Measurements from ENCODE around the gene SLC66A2. TPM values are rescaled to one million over a fixed set of nuclear protein-coding genes. Genes with fewer than 3 reads are reported as not detected.
"Not testable (repeated sequence)": the region's sequence is repeated elsewhere in the genome, so short reads cannot be mapped to it uniquely, and the experiment has no call there.

SLC66A2 gene
- total RNA-seq, 1 experiment from 2014 or later: 28.6 TPM

- Histone ChIP-seq H3K4me3 (ENCODE audit: insufficient read depth, low read depth, low read length) (no peak overlapping the region), H3K27me3 (ENCODE audit: control insufficient read depth, insufficient read depth, low read length) (peaks cover 62% of the 10 kb centered on the region), H3K36me3 (replicated peaks; ENCODE audit: control insufficient read depth, insufficient read depth, low read length) (no peaks in the 10 kb centered on the region)
- DNase-seq: no peak
Measured at GRCh38 chr18:79962311-79962710, 10.9 kb upstream of the SLC66A2 start.

GRCh38 chr18:79961527-79962291, 10.3 kb upstream of the SLC66A2 start:
- no peak overlapping the region for H3K4me3 ChIP-seq (ENCODE audit: insufficient read depth, low read depth, low read length)
- peaks cover 62% of the 10 kb centered on the region for H3K27me3 ChIP-seq (ENCODE audit: control insufficient read depth, insufficient read depth, low read length)
- H3K36me3 ChIP-seq (replicated peaks; ENCODE audit: control insufficient read depth, insufficient read depth, low read length): no peaks in the 10 kb centered on the region
- DNase-seq: no peak

- Histone ChIP-seq H3K36me3 (replicated peaks; ENCODE audit: control insufficient read depth, insufficient read depth, low read length) (no peaks in the 10 kb centered on the region), H3K4me3 (ENCODE audit: insufficient read depth, low read depth, low read length) (no peak overlapping the region), H3K27me3 (ENCODE audit: control insufficient read depth, insufficient read depth, low read length) (peaks cover 68% of the 10 kb centered on the region)
- no peak for DNase-seq
Measured at GRCh38 chr18:79960921-79961526, 9.6 kb upstream of the SLC66A2 start.

GRCh38 chr18:79960161-79960801, 8.8 kb upstream of the SLC66A2 start:
- not testable (repeated sequence) for H3K4me3 ChIP-seq (ENCODE audit: insufficient read depth, low read depth, low read length); DNase-seq; H3K36me3 ChIP-seq (replicated peaks; ENCODE audit: control insufficient read depth, insufficient read depth, low read length)
- peaks cover 74% of the 10 kb centered on the region for H3K27me3 ChIP-seq (ENCODE audit: control insufficient read depth, insufficient read depth, low read length)

- Histone ChIP-seq H3K4me3 (ENCODE audit: insufficient read depth, low read depth, low read length) (no peak overlapping the region), H3K36me3 (replicated peaks; ENCODE audit: control insufficient read depth, insufficient read depth, low read length) (no peaks in the 10 kb centered on the region), H3K27me3 (ENCODE audit: control insufficient read depth, insufficient read depth, low read length) (peaks cover 77% of the 10 kb centered on the region)
- DNase-seq: no peak
Measured at GRCh38 chr18:79958981-79959380, 7.5 kb upstream of the SLC66A2 start.

GRCh38 chr18:79956276-79956675, 4.8 kb upstream of the SLC66A2 start:
- Histone ChIP-seq H3K4me3 (ENCODE audit: insufficient read depth, low read depth, low read length) (no peak overlapping the region), H3K27me3 (ENCODE audit: control insufficient read depth, insufficient read depth, low read length) (peaks cover 73% of the 10 kb centered on the region), H3K36me3 (replicated peaks; ENCODE audit: control insufficient read depth, insufficient read depth, low read length) (no peaks in the 10 kb centered on the region)
- DNase-seq: no peak

- Histone ChIP-seq H3K36me3 (replicated peaks; ENCODE audit: control insufficient read depth, insufficient read depth, low read length) (no peaks in the 10 kb centered on the region), H3K27me3 (ENCODE audit: control insufficient read depth, insufficient read depth, low read length) (peaks cover 71% of the 10 kb centered on the region), H3K4me3 (ENCODE audit: insufficient read depth, low read depth, low read length) (no peak overlapping the region)
- DNase-seq: no peak
Measured at GRCh38 chr18:79955302-79956075, 4.0 kb upstream of the SLC66A2 start.

- Histone ChIP-seq H3K27me3 (ENCODE audit: control insufficient read depth, insufficient read depth, low read length) (peaks cover 72% of the 10 kb centered on the region), H3K4me3 (ENCODE audit: insufficient read depth, low read depth, low read length) (no peak overlapping the region)
Measured at GRCh38 chr18:79954791-79955190, 3.3 kb upstream of the SLC66A2 start.

GRCh38 chr18:79953971-79954651, 2.7 kb upstream of the SLC66A2 start:
- Histone ChIP-seq H3K36me3 (replicated peaks; ENCODE audit: control insufficient read depth, insufficient read depth, low read length) (no peaks in the 10 kb centered on the region), H3K4me3 (ENCODE audit: insufficient read depth, low read depth, low read length) (no peak overlapping the region), H3K27me3 (ENCODE audit: control insufficient read depth, insufficient read depth, low read length) (peaks cover 65% of the 10 kb centered on the region)
- no peak for DNase-seq

More at GRCh38 chr18:79954791-79955190, 3.3 kb upstream of the SLC66A2 start:
- DNase-seq: no peak
- H3K36me3 ChIP-seq (replicated peaks; ENCODE audit: control insufficient read depth, insufficient read depth, low read length): no peaks in the 10 kb centered on the region

- peaks cover 57% of the 10 kb centered on the region for H3K27me3 ChIP-seq (ENCODE audit: control insufficient read depth, insufficient read depth, low read length)
- H3K4me3 ChIP-seq (ENCODE audit: insufficient read depth, low read depth, low read length): peak overlapping the region; percentile 10
- DNase-seq: peak; percentile 84
- no peaks in the 10 kb centered on the region for H3K36me3 ChIP-seq (replicated peaks; ENCODE audit: control insufficient read depth, insufficient read depth, low read length)
Measured at GRCh38 chr18:79952996-79953559, 1.6 kb upstream of the SLC66A2 start.

GRCh38 chr18:79952456-79952995, 1.1 kb upstream of the SLC66A2 start:
- DNase-seq: peak; percentile 57
- Histone ChIP-seq H3K36me3 (replicated peaks; ENCODE audit: control insufficient read depth, insufficient read depth, low read length) (no peaks in the 10 kb centered on the region), H3K4me3 (ENCODE audit: insufficient read depth, low read depth, low read length) (peak overlapping the region; percentile 56), H3K27me3 (ENCODE audit: control insufficient read depth, insufficient read depth, low read length) (peaks cover 57% of the 10 kb centered on the region)

- peak; percentile 87 for DNase-seq
Measured at GRCh38 chr18:79950515-79951341, 725 bp downstream of the SLC66A2 start.

More at GRCh38 chr18:79950515-79951341, 725 bp downstream of the SLC66A2 start:
- Histone ChIP-seq H3K4me3 (ENCODE audit: insufficient read depth, low read depth, low read length) (peak overlapping the region; percentile 64), H3K36me3 (replicated peaks; ENCODE audit: control insufficient read depth, insufficient read depth, low read length) (no peaks in the 10 kb centered on the region), H3K27me3 (ENCODE audit: control insufficient read depth, insufficient read depth, low read length) (peaks cover 49% of the 10 kb centered on the region)
